H1 (cell line): ENCODE data around the gene CELF4. TPM values are rescaled to one million over a fixed set of nuclear protein-coding genes. Genes with fewer than 3 reads are reported as not detected.

Source experiments
- CTCF ChIA-PET: fragments of 300-600 bp; sonication (Branson Sonifier 250); formaldehyde crosslinking; loops from one replicate; lab custom pipeline; 2021; ENCODE audit not compliant: partially characterized antibody; lab: Charles Lee
- POLR2A ChIA-PET: fragments of 300-600 bp; sonication (Branson Sonifier 250); formaldehyde crosslinking; loops from one replicate; lab custom pipeline; 2021; ENCODE audit warnings: inconsistent platforms; ENCODE audit not compliant: partially characterized antibody; lab: Charles Lee
- DNase-seq, 2 experiments: peaks; one replicate each; pipeline versions ENCODE4 v3.0.0 to v3.0.0-alpha.2; 2010 to 2022; ENCODE audit warnings: low spot score in 2 of 2, low read depth in 1 of 2, mixed read lengths in 1 of 2
- FAIRE-seq: peaks from 2 replicates; lab custom pipeline; 2011; peaks lifted over from hg19 to GRCh38; lab: Jason Lieb, UNC
- H2AFZ ChIP-seq: 2 replicates; pipeline ENCODE4 v1.8.1; 2012; ENCODE audit warnings: low read length, inconsistent platforms
- H2AK5ac ChIP-seq: 2 replicates; pipeline ENCODE4 v1.6.1; 2013; ENCODE audit warnings: low read depth, low read length
- H2BK120ac ChIP-seq: replicated peaks from 2 replicates; pipeline ENCODE3; 2013; ENCODE audit warnings: low read depth, low read length, inconsistent platforms
- H2BK12ac ChIP-seq: 2 replicates; pipeline ENCODE4 v1.6.1; 2013; ENCODE audit warnings: low read depth, low read length
- H2BK15ac ChIP-seq: 2 replicates; pipeline ENCODE4 v1.6.1; 2013; ENCODE audit warnings: low read length
- H2BK20ac ChIP-seq: 2 replicates; pipeline ENCODE4 v1.6.1; 2013; ENCODE audit warnings: low read length
- H2BK5ac ChIP-seq: 2 replicates; pipeline ENCODE4 v1.6.1; 2013; ENCODE audit warnings: low read depth, low read length
- H3K14ac ChIP-seq: 2 replicates; pipeline ENCODE4 v1.6.1; 2013; ENCODE audit warnings: inconsistent platforms; ENCODE audit not compliant: insufficient read length
- H3K18ac ChIP-seq: 2 replicates; pipeline ENCODE4 v1.6.1; 2013; ENCODE audit warnings: low read length; ENCODE audit errors: extremely low read depth
- H3K23ac ChIP-seq: 2 replicates; pipeline ENCODE4 v1.6.1; 2013; ENCODE audit warnings: inconsistent platforms; ENCODE audit not compliant: insufficient read length
- H3K23me2 ChIP-seq: 2 replicates; pipeline ENCODE4 v1.6.1; 2013; ENCODE audit warnings: low read depth, low read length
- H3K27ac ChIP-seq: 2 replicates; pipeline ENCODE4 v1.6.1; 2011; ENCODE audit warnings: low read depth, low read length, inconsistent platforms
- H3K27me3 ChIP-seq, 4 experiments: replicated peaks in 1 of 4; 1 replicate in 1 of 4; 2 replicates in 3 of 4; pipeline versions ENCODE4 v1.6.1 to v1.8.1; 2011 to 2013; ENCODE audit warnings: low read length in 3 of 4, mild to moderate bottlenecking in 3 of 4, inconsistent platforms in 2 of 4, mixed read lengths in 2 of 4, moderate library complexity in 1 of 4; ENCODE audit not compliant: control insufficient read depth in 3 of 4, insufficient read depth in 3 of 4; ENCODE audit errors: extremely low read depth in 1 of 4
- H3K36me3 ChIP-seq, 4 experiments: 2 replicates each; pipeline versions ENCODE4 v1.6.1 to v1.8.1; 2011 to 2013; ENCODE audit warnings: mild to moderate bottlenecking in 4 of 4, low read length in 3 of 4, moderate library complexity in 2 of 4, control low read depth in 1 of 4, inconsistent platforms in 1 of 4; ENCODE audit not compliant: insufficient read depth in 4 of 4, control insufficient read depth in 2 of 4
- H3K4ac ChIP-seq: replicated peaks from 2 replicates; pipeline ENCODE3; 2013; ENCODE audit warnings: low read length, low read depth, mixed read lengths, inconsistent platforms; ENCODE audit not compliant: insufficient read length
- H3K4me1 ChIP-seq, 4 experiments: replicated peaks in 1 of 4; 1 replicate in 1 of 4; 2 replicates in 3 of 4; pipeline versions ENCODE4 v1.6.1 to v1.8.1; 2011 to 2013; ENCODE audit warnings: low read length in 3 of 4, inconsistent platforms in 2 of 4, mixed read lengths in 1 of 4; ENCODE audit not compliant: insufficient read depth in 4 of 4, control insufficient read depth in 3 of 4
- H3K4me2 ChIP-seq, 2 experiments: 2 replicates each; pipeline versions ENCODE4 v1.6.1 to v1.8.1; 2011 to 2013; ENCODE audit warnings: low read depth in 2 of 2, low read length in 2 of 2, control low read depth in 1 of 2, inconsistent platforms in 1 of 2, mild to moderate bottlenecking in 1 of 2; ENCODE audit not compliant: insufficient read depth in 1 of 2
- H3K4me3 ChIP-seq, 4 experiments: fragments of 200-600, 300-600 bp in 1 of 4; sonication (generic), shearing (Covaris generic), sonication (Bioruptor Twin) in 1 of 4; 2 replicates each; pipeline versions ENCODE4 v1.5.1 to v1.8.1; 2011 to 2016; ENCODE audit warnings: low read length in 4 of 4, low read depth in 3 of 4, control low read depth in 2 of 4, inconsistent platforms in 2 of 4, mild to moderate bottlenecking in 2 of 4, mixed read lengths in 1 of 4, moderate library complexity in 1 of 4; ENCODE audit not compliant: insufficient read depth in 2 of 4; ENCODE audit errors: extremely low read depth in 1 of 4
- H3K56ac ChIP-seq: replicated peaks from 2 replicates; pipeline ENCODE3; 2013; ENCODE audit warnings: low read depth, mild to moderate bottlenecking, mixed read lengths, low read length, inconsistent platforms; ENCODE audit not compliant: insufficient read length
- H3K79me1 ChIP-seq: 2 replicates; pipeline ENCODE4 v1.6.1; 2013; ENCODE audit warnings: low read depth, low read length, control low read depth
- H3K79me2 ChIP-seq, 2 experiments: 2 replicates each; pipeline versions ENCODE4 v1.6.1 to v1.8.1; 2012 to 2013; ENCODE audit warnings: low read length in 2 of 2, mild to moderate bottlenecking in 2 of 2, inconsistent platforms in 1 of 2; ENCODE audit not compliant: insufficient read depth in 2 of 2, control insufficient read depth in 1 of 2
- H3K9ac ChIP-seq, 4 experiments: replicated peaks in 1 of 4; 1 replicate in 1 of 4; 2 replicates in 3 of 4; pipeline versions ENCODE4 v1.6.1 to v1.8.1; 2011 to 2013; ENCODE audit warnings: low read depth in 3 of 4, low read length in 3 of 4, control low read depth in 2 of 4, mild to moderate bottlenecking in 2 of 4, moderate library complexity in 2 of 4, inconsistent platforms in 1 of 4; ENCODE audit errors: extremely low read depth in 1 of 4
- H3K9me3 ChIP-seq, 2 experiments: 2 replicates each; pipeline versions ENCODE4 v1.6.1 to v1.8.1; 2012 to 2013; ENCODE audit warnings: mild to moderate bottlenecking in 2 of 2, moderate library complexity in 2 of 2, control low read depth in 1 of 2, inconsistent platforms in 1 of 2, low read depth in 1 of 2, low read length in 1 of 2, mixed read lengths in 1 of 2; ENCODE audit not compliant: insufficient read depth in 2 of 2
- H4K20me1 ChIP-seq, 2 experiments: replicated peaks in 1 of 2; 2 replicates each; pipeline versions ENCODE3 to v1.8.1; 2011 to 2013; ENCODE audit warnings: inconsistent platforms in 2 of 2, low read length in 2 of 2, mild to moderate bottlenecking in 1 of 2; ENCODE audit not compliant: insufficient read depth in 2 of 2, control insufficient read depth in 1 of 2
- H4K5ac ChIP-seq: 2 replicates; pipeline ENCODE4 v1.6.1; 2013; ENCODE audit warnings: low read length, low read depth, mixed read lengths, inconsistent platforms; ENCODE audit not compliant: insufficient read length
- H4K8ac ChIP-seq: 2 replicates; pipeline ENCODE4 v1.8.0; 2013; ENCODE audit warnings: mild to moderate bottlenecking, moderate library complexity, low read length, inconsistent platforms; ENCODE audit not compliant: insufficient read depth; ENCODE audit errors: extremely low read depth
- H4K91ac ChIP-seq: replicated peaks from 2 replicates; pipeline ENCODE3; 2013; ENCODE audit warnings: low read length, mixed read lengths, inconsistent platforms; ENCODE audit not compliant: insufficient read length
- CEBPB ChIP-seq: IDR thresholded peaks from 2 replicates; pipeline ENCODE4 v1.6.1; 2012; ENCODE audit warnings: low read depth, low read length
- CHD1 ChIP-seq: IDR thresholded peaks from 2 replicates; pipeline ENCODE4 v1.6.1; 2012; ENCODE audit warnings: low read depth, low read length, improper control_type of control experiment
- CHD2 ChIP-seq: IDR thresholded peaks from 2 replicates; pipeline ENCODE4 v1.6.1; 2012; ENCODE audit warnings: low read length, improper control_type of control experiment
- HDAC2 ChIP-seq, 2 experiments: fragments of 300-600 bp in 1 of 2; sonication (generic) in 1 of 2; IDR thresholded peaks; 2 replicates each; pipeline ENCODE4 v1.6.1; 2011 to 2012; ENCODE audit warnings: low read depth in 2 of 2, low read length in 2 of 2, mild to moderate bottlenecking in 2 of 2, moderate library complexity in 2 of 2, borderline replicate concordance in 1 of 2, inconsistent platforms in 1 of 2
- SIRT6 ChIP-seq: IDR thresholded peaks from one replicate; pipeline ENCODE4 v1.7.1; 2012; ENCODE audit warnings: low read length, inconsistent platforms
- SP2 ChIP-seq: IDR thresholded peaks from 2 replicates; pipeline ENCODE4 v1.6.1; 2012; ENCODE audit warnings: mild to moderate bottlenecking, low read length, inconsistent platforms
- TBP ChIP-seq: IDR thresholded peaks from 2 replicates; pipeline ENCODE4 v1.6.1; 2011; ENCODE audit warnings: low read depth, low read length, improper control_type of control experiment
- TCF12 ChIP-seq: IDR thresholded peaks from 2 replicates; pipeline ENCODE4 v1.6.1; 2011; ENCODE audit warnings: low read depth, mild to moderate bottlenecking, low read length
- YY1 ChIP-seq: IDR thresholded peaks from 2 replicates; pipeline ENCODE4 v1.6.1; 2011; ENCODE audit warnings: low read depth, mild to moderate bottlenecking, low read length
- WGBS, 2 experiments: shearing (Covaris generic) in 1 of 2; methylation state at CpG; one replicate each; pipeline versions ENCODE4 v1.1.6 to v1.1.7; 2013 to 2015; ENCODE audit warnings: low lambda C conversion rate in 2 of 2, mixed read lengths in 2 of 2, inconsistent platforms in 1 of 2, low coverage in 1 of 2, missing lambda C conversion rate in 1 of 2; ENCODE audit not compliant: insufficient replicate concordance in 2 of 2, insufficient coverage in 1 of 2, insufficient read length in 1 of 2; ENCODE audit errors: extremely low coverage in 1 of 2, missing lambda C conversion rate in 1 of 2; 5-methylcytosine and 5-hydroxymethylcytosine counted together
- polyA plus RNA-seq, 7 experiments: library from polyadenylated mRNA; depleted of rRNA in 3 of 7; stranded (reverse) in 5 of 7; unstranded in 2 of 7; fragments of >200 nt in 5 of 7; fragments of 200-250 nt in 2 of 7; gene quantifications; 1 replicate in 5 of 7; 2 replicates in 1 of 7; 4 replicates in 1 of 7; pipeline versions ENCODE4 v1.2.1 to v1.2.3, GENCODE V29; 2011 to 2013; ENCODE audit warnings: missing spikeins in 2 of 7, mixed read lengths in 2 of 7
- total RNA-seq: library from RNA; stranded (reverse); fragmentation: NEBNext Ultra II Directional; extraction: Animal tissue kit (Norgen Biotek cat#: 25700); gene quantifications from 2 replicates; pipeline ENCODE4 v1.2.1, GENCODE V29; 2021

Gene CELF4
- total and polyA plus RNA-seq, 2 of the 8 experiments (the other 6 are each of a cell fraction or from before 2014, with no cell fraction given): 1.6 to 3.4 TPM

DNA sequence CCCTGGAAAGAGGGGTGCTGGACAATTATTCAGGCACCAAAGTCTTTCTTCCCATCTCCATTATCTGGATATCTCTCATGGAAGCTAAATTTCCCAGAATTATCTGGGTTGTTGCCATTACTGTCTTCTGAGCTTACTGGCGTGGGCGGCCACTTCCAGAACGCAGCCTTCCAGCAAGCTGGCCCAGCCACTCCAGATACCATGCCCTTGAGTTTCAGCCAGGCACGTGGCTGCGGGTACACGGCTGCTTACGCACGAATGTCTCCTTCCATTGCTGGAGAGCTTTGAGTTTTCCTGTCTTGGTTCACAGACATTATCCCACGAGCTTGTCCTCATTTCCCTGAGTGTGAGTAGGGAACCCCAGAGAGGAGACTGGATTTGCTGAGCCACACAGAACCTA, 32.7 kb downstream of the CELF4 start:
- WGBS, 2 experiments: 84% methylated on average over 9 of the region's 9 CpGs; no CpG with 5 or more reads in 1 of the 2 experiments
- no peak overlapping the region for H4K5ac ChIP-seq
- H2AK5ac ChIP-seq: no peak overlapping the region
- H3K4me1 ChIP-seq: peaks cover 0 to 5% (median 4%) of the 10 kb centered on the region in 4 experiments; a peak in 5 of 7 replicates
- H4K20me1 ChIP-seq: no peaks in the 10 kb centered on the region
- no peak overlapping the region for H4K91ac ChIP-seq
- H2BK120ac ChIP-seq: no peak overlapping the region
- no peak for DNase-seq
- CTCF ChIA-PET: interaction anchor here (0.6 to 7.3 kb wide), 41 partner anchors 8 to 233 kb away, joined by 3 to 93 read pairs (median 6); no protein-coding TSS in a partner anchor
- H3K4ac ChIP-seq: no peak overlapping the region
- H3K14ac ChIP-seq: no peak overlapping the region
- H3K23me2 ChIP-seq: no peaks in the 10 kb centered on the region
- peak overlapping the region; percentile 72; the same call in 1 of the 2 replicates for H2BK15ac ChIP-seq
- no peaks in the 10 kb centered on the region for H3K9me3 ChIP-seq
- no peak overlapping the region for H3K23ac ChIP-seq
- H3K56ac ChIP-seq: no peak overlapping the region
- no peak overlapping the region for H3K9ac ChIP-seq
- H3K79me1 ChIP-seq: no peaks in the 10 kb centered on the region
- POLR2A ChIA-PET: no interaction called here
- H4K8ac ChIP-seq: no peak overlapping the region
- H2AFZ ChIP-seq: no peak overlapping the region
- no peak for FAIRE-seq
- peak overlapping the region; percentile 39; the same call in 1 of the 2 replicates for H2BK12ac ChIP-seq
- H3K4me2 ChIP-seq: no peak overlapping the region
- no peak overlapping the region; the same call in 1 of the 2 replicates for H3K18ac ChIP-seq
- no peak overlapping the region for H3K27ac ChIP-seq
- no peak overlapping the region for H3K4me3 ChIP-seq
- H2BK5ac ChIP-seq: no peak overlapping the region
- H3K36me3 ChIP-seq: no peaks in the 10 kb centered on the region
- H3K27me3 ChIP-seq: peaks cover 0 to 5% (median 2%) of the 10 kb centered on the region in 4 experiments; a peak in 3 of 7 replicates
- H3K79me2 ChIP-seq: no peaks in the 10 kb centered on the region
- no peak overlapping the region for H2BK20ac ChIP-seq
- TF ChIP-seq SIRT6: no peak
- TF ChIP-seq HDAC2 (IDR thresholded peaks at IDR 0.05; ENCODE audit: borderline replicate concordance in 1 of 2, low read depth in 2 of 2, low read length in 2 of 2): no peak
- TF ChIP-seq SP2: no peak
- no peak for TF ChIP-seq CHD1
- no peak for TF ChIP-seq TBP
- no peak for TF ChIP-seq CHD2
- no peak for TF ChIP-seq CEBPB
- TF ChIP-seq TCF12: no peak
- TF ChIP-seq YY1: no peak
